ENCODE results near the gene GTSE1.

The GTSE1 gene

DNA sequence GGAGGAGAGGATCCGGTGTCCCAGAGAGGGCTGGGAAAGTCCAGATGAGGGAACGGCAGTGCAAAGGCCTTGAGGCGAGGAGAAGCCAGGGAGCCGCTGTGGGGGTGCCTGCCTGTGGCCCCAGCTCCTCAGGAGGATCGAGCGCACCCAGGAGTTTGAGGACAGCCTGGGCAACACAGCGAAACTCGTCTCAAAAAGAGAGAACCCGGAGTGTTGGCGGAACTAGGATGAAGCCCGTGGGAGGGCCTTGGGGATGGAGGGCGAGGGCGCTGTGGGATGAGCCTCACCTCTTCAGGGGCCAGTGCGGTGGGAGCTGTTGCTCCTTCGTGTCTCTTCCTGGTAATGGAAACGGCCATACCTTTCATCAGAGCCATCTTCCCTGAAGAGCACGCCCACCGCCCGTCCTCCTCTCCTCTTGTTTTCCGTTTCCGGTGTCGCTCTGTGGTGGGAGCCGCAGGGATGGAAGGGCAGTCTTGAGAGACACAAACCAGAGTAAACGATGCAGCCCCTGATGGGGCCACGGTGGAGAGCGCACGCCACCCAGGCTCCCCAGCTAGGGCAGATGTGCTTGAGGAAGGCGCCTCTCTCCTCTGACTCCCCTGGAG is 54.6 kb downstream of the GTSE1 start:
- in situ Hi-C loops (cut with MboI; ENCODE audit: low pct_unique_long_range_greater_than_20kb, low sequenced_read_pairs, unreplicated experiment): no loop called here
- TF ChIP-seq, protein P1, sequence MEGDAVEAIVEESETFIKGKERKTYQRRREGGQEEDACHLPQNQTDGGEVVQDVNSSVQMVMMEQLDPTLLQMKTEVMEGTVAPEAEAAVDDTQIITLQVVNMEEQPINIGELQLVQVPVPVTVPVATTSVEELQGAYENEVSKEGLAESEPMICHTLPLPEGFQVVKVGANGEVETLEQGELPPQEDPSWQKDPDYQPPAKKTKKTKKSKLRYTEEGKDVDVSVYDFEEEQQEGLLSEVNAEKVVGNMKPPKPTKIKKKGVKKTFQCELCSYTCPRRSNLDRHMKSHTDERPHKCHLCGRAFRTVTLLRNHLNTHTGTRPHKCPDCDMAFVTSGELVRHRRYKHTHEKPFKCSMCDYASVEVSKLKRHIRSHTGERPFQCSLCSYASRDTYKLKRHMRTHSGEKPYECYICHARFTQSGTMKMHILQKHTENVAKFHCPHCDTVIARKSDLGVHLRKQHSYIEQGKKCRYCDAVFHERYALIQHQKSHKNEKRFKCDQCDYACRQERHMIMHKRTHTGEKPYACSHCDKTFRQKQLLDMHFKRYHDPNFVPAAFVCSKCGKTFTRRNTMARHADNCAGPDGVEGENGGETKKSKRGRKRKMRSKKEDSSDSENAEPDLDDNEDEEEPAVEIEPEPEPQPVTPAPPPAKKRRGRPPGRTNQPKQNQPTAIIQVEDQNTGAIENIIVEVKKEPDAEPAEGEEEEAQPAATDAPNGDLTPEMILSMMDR (IDR thresholded peaks at IDR 0.05; ENCODE audit: extremely low read depth, insufficient read depth, missing control alignments): no peak
- DNase-seq (ENCODE audit: low spot score): no peak

DNA sequence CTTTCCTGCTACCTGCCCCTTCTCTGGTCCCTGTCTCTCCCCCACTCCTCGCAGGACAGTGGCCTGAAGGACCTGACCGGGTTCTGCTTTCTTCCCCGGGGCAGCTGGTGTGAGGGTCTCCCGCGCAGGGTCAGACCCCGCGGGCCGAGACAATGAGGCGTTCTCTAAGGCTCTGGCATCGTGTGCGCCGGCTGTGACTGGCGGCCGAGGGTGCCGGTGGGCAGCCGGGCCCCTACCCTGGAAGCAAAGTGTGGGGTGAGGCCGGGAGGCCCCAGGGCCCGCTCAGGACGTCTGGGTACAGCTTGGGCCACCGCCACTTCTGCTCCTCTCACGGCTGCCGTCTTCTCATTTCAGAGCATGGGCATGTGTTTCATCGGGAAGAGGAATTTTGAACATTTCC is 55.1 kb downstream of the GTSE1 start:
- in situ Hi-C loops (cut with MboI; ENCODE audit: low pct_unique_long_range_greater_than_20kb, low sequenced_read_pairs, unreplicated experiment): no loop called here
- DNase-seq (ENCODE audit: low spot score): no peak

GRCh38 chr22:46352276-46352675 is 55.6 kb downstream of the GTSE1 start:
- no peak for DNase-seq (ENCODE audit: low spot score)
- in situ Hi-C loops (cut with MboI; ENCODE audit: low pct_unique_long_range_greater_than_20kb, low sequenced_read_pairs, unreplicated experiment): no loop called here
- TF ChIP-seq, protein P1 (IDR thresholded peaks at IDR 0.05; ENCODE audit: extremely low read depth, insufficient read depth, missing control alignments): no peak

More for the DNA sequence above, 55.1 kb downstream of the GTSE1 start:
- TF ChIP-seq, protein P1 (IDR thresholded peaks at IDR 0.05; ENCODE audit: extremely low read depth, insufficient read depth, missing control alignments): no peak

- TF ChIP-seq, protein P1 (IDR thresholded peaks at IDR 0.05; ENCODE audit: extremely low read depth, insufficient read depth, missing control alignments): no peak
- no peak for DNase-seq (ENCODE audit: low spot score)
- in situ Hi-C loops (cut with MboI; ENCODE audit: low pct_unique_long_range_greater_than_20kb, low sequenced_read_pairs, unreplicated experiment): no loop called here
Measured at GRCh38 chr22:46352691-46353386, 56.2 kb downstream of the GTSE1 start.

DNA sequence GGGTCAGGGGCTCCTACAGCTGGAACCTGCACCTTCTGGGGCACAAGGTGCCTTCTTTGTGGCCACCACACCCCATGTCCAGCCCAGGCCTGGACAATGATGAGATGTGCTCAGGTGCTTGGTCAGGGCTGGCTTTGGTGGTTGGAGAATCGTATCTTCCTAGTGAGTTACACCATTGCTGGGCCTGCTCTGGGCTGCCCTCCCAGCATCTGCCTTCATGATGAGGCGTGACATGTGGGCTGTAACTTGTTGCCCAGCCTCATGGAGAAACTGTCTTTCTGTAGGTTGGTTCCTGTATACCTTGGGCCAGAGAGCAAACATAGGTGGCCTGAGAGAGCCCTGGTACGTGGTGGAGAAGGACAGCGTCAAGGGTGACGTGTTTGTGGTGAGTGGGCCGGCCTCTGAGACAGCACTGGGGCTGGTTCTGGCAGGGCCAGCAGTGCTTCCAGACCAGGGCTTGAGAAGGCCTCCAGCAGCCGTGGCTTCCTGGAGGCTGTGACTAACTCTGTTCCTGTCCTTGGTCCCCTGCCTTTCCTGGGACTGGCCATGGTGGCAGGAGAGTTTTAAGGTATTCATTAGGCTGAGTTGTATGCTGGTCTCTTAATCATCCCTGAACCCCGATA is 56.9 kb downstream of the GTSE1 start:
- in situ Hi-C loops (cut with MboI; ENCODE audit: low pct_unique_long_range_greater_than_20kb, low sequenced_read_pairs, unreplicated experiment): no loop called here
- DNase-seq (ENCODE audit: low spot score): no peak
- TF ChIP-seq, protein P1 (IDR thresholded peaks at IDR 0.05; ENCODE audit: extremely low read depth, insufficient read depth, missing control alignments): no peak

DNA sequence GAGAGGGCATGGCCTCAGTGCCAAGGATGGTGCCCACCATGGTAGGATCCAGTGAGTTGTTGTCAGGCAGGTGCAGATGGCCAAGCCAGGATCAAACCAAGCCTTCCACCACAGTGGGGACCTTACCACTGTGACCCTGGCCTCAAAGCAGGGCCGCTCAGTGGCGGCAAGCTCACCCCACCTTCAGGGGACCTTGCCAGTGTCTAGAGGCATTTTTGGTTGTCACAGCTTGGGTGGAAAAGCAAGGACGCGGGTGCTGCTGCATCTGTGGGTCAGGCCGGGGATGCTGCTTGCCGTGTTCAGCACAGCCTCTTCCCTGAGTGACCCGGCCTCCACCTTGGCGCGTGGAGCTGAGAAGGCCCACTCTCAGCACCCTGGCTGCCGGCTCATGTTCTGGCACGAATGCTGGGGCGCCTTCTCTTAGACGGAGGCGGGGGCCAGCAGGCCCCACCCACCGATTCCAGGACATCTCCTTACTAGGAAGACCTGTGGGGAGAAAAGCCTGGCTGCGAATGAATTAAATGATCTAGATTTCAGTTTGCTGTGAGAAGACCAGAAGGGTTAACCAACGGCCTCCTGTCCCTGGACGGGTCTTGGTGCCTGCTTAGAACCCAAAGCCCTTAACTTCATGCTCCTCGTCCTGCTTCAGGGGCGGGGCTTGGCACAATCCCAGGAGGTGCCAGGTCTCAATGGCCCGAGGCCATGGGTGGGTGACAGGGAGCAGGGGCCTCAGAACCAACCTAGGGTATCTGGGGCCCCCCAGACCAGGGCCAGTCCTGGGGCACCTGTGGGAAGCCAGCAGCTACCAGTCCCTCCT is 57.7 kb downstream of the GTSE1 start:
- no peak for DNase-seq (ENCODE audit: low spot score)
- TF ChIP-seq, protein P1 (IDR thresholded peaks at IDR 0.05; ENCODE audit: extremely low read depth, insufficient read depth, missing control alignments): no peak
- in situ Hi-C loops (cut with MboI; ENCODE audit: low pct_unique_long_range_greater_than_20kb, low sequenced_read_pairs, unreplicated experiment): no loop called here

All from GM13977 (cell line).